ENCODE results near the gene MS4A15. TPM values are rescaled to one million over a fixed set of nuclear protein-coding genes. Genes with fewer than 3 reads are reported as not detected.
A peak's percentile ranks its signal among the peaks of the same experiment; 100 is the strongest.

Gene MS4A15
- total and polyA plus RNA-seq, 9 of the 15 experiments (the other 6 are each of a cell fraction or from before 2014, with no cell fraction given): not detected

GRCh38 chr11:60803273-60803936, 46.7 kb downstream of the MS4A15 start:
- Histone ChIP-seq H4K20me1 (replicated peaks; ENCODE audit: control insufficient read depth, insufficient read depth, low read length) (0 out of 2 replicates have a peak, but pooled peaks cover 3% of the 10 kb centered on the region), H3K4me3 (no peak overlapping the region), H3K36me3 (ENCODE audit: control insufficient read depth, insufficient read depth, low read length) (no peaks in the 10 kb centered on the region), H3K9ac (ENCODE audit: insufficient read depth in 1 of 2, low read depth in 2 of 2, low read length in 2 of 2) (no peak overlapping the region), H2AFZ (ENCODE audit: low read depth, low read length) (no peak overlapping the region), H3K27ac (ENCODE audit: extremely low read depth, low read depth, low read length) (no peak overlapping the region), H3K4me2 (ENCODE audit: insufficient read depth, low read length) (no peak overlapping the region), H3K79me2 (ENCODE audit: control insufficient read depth, insufficient read depth, low read length) (no peaks in the 10 kb centered on the region), H3K9me3 (replicated peaks; ENCODE audit: control insufficient read depth, insufficient read depth, low read depth, low read length) (no peaks in the 10 kb centered on the region), H3K9me1 (ENCODE audit: control insufficient read depth, insufficient read depth, low read length) (no peaks in the 10 kb centered on the region), H3K27me3 (ENCODE audit: control insufficient read depth in 2 of 2, insufficient read depth in 2 of 2, low read length in 2 of 2) (peaks cover 36 to 70% of the 10 kb centered on the region in 2 experiments), H3K4me1 (replicated peaks in 1 of 2; ENCODE audit: control insufficient read depth in 2 of 2, insufficient read depth in 2 of 2, low read length in 2 of 2) (no peaks in the 10 kb centered on the region)
- DNase-seq (ENCODE audit: extremely low read depth in 1 of 4, low spot score in 3 of 4): no peak
- in situ Hi-C loops (cut with MboI) (no loop called here), intact Hi-C loops (cut with micrococcal nuclease) (no loop called here)
- POLR2A ChIA-PET: interaction anchor here (0.8 kb wide), 1 partner anchor 28 kb away, joined by 3 read pairs; no protein-coding TSS in a partner anchor
- no TSS peak for BruUV-seq (replicated peaks)
- ATAC-seq: no peak
- CTCF ChIA-PET (ENCODE audit: low intra/inter-chr PET ratio): no interaction called here
- FAIRE-seq: no peak
- WGBS (ENCODE audit: insufficient coverage, low coverage, missing lambda C conversion rate): 5% methylated on average over 7 of the region's 7 CpGs
- TF ChIP-seq ZNF436 (CRISPR knock-in tag; IDR thresholded peaks at IDR 0.05) (no peak), SNRNP70 (optimal IDR thresholded peaks at IDR 0.05; ENCODE audit: low read depth, low read length) (no peak), SP2 (IDR thresholded peaks at IDR 0.05; ENCODE audit: extremely low read depth, low read depth, low read length, poor library complexity, severe bottlenecking) (no peak), CBX5 (IDR thresholded peaks at IDR 0.05; ENCODE audit: borderline replicate concordance, low read depth) (no peak), PTRF (tag; IDR thresholded peaks at IDR 0.05) (no peak), MLLT1 (IDR thresholded peaks at IDR 0.05) (no peak), BCOR (IDR thresholded peaks at IDR 0.05) (peak; percentile 65; the same call in 1 of the 2 replicates), MECOM (CRISPR knock-in tag; IDR thresholded peaks at IDR 0.05) (no peak), MCM2 (IDR thresholded peaks at IDR 0.05; ENCODE audit: low read depth) (no peak), E2F1 (CRISPR knock-in tag; IDR thresholded peaks at IDR 0.05) (no peak), ADNP (tag; IDR thresholded peaks at IDR 0.05) (0 out of 2 replicates have a peak, but pooled peaks have one; percentile 50), ELF4 (CRISPR knock-in tag; IDR thresholded peaks at IDR 0.05) (no peak), MED1 (CRISPR knock-in tag; IDR thresholded peaks at IDR 0.05; ENCODE audit: borderline replicate concordance) (no peak), CHD2 (IDR thresholded peaks at IDR 0.05; ENCODE audit: low read depth, low read length) (no peak), HIVEP1 (CRISPR knock-in tag; IDR thresholded peaks at IDR 0.05) (no peak), GTF2E2 (tag; IDR thresholded peaks at IDR 0.05) (no peak), OTX1 (CRISPR knock-in tag; IDR thresholded peaks at IDR 0.05) (no peak), ZC3H8 (IDR thresholded peaks at IDR 0.05) (no peak)
- TF ChIP-seq, protein P1, sequence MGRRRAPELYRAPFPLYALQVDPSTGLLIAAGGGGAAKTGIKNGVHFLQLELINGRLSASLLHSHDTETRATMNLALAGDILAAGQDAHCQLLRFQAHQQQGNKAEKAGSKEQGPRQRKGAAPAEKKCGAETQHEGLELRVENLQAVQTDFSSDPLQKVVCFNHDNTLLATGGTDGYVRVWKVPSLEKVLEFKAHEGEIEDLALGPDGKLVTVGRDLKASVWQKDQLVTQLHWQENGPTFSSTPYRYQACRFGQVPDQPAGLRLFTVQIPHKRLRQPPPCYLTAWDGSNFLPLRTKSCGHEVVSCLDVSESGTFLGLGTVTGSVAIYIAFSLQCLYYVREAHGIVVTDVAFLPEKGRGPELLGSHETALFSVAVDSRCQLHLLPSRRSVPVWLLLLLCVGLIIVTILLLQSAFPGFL (CRISPR knock-in tag; IDR thresholded peaks at IDR 0.05): no peak
- TF ChIP-seq, protein P2, sequence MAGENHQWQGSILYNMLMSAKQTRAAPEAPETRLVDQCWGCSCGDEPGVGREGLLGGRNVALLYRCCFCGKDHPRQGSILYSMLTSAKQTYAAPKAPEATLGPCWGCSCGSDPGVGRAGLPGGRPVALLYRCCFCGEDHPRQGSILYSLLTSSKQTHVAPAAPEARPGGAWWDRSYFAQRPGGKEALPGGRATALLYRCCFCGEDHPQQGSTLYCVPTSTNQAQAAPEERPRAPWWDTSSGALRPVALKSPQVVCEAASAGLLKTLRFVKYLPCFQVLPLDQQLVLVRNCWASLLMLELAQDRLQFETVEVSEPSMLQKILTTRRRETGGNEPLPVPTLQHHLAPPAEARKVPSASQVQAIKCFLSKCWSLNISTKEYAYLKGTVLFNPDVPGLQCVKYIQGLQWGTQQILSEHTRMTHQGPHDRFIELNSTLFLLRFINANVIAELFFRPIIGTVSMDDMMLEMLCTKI (IDR thresholded peaks at IDR 0.05; ENCODE audit: partially characterized antibody): no peak

Data from K562 (cell line).